GM10266 (cell line): ENCODE measurements around the gene ERGIC1.

ENCODE experiments used
- DNase-seq: peaks from one replicate; pipeline ENCODE4 v3.0.0; 2012; ENCODE audit errors: extremely low spot score
- TF ChIP-seq, protein P1 (sequence below): IDR thresholded peaks from 2 replicates; pipeline ENCODE4 v1.5.1; 2012; ENCODE audit warnings: mild to moderate bottlenecking, low read depth; ENCODE audit not compliant: control insufficient read depth, insufficient read depth; ENCODE audit errors: missing control alignments

The ERGIC1 gene

DNA sequence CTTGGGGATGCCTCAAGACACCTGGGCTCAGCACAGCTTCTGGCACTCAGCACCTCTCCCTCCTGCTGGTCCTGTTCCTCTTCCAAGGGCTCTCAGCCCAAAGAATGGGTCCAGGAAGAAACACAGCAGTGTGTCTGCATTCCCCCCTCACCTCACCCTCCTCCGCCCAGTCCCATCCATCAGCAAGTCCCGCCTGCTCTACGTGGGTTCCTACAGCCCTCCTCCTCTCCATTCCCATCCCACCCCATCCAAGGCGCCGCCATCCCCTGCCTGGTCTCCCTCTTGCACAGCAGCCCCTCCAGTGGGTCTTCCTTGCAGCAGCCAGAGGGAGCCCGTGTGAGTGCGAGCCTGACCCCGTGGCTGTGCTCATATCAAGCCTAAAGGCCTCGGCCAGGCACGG is 72.8 kb downstream of the ERGIC1 start:
- TF ChIP-seq, protein P1, sequence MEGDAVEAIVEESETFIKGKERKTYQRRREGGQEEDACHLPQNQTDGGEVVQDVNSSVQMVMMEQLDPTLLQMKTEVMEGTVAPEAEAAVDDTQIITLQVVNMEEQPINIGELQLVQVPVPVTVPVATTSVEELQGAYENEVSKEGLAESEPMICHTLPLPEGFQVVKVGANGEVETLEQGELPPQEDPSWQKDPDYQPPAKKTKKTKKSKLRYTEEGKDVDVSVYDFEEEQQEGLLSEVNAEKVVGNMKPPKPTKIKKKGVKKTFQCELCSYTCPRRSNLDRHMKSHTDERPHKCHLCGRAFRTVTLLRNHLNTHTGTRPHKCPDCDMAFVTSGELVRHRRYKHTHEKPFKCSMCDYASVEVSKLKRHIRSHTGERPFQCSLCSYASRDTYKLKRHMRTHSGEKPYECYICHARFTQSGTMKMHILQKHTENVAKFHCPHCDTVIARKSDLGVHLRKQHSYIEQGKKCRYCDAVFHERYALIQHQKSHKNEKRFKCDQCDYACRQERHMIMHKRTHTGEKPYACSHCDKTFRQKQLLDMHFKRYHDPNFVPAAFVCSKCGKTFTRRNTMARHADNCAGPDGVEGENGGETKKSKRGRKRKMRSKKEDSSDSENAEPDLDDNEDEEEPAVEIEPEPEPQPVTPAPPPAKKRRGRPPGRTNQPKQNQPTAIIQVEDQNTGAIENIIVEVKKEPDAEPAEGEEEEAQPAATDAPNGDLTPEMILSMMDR, result no peak
- DNase-seq, result no peak

DNA sequence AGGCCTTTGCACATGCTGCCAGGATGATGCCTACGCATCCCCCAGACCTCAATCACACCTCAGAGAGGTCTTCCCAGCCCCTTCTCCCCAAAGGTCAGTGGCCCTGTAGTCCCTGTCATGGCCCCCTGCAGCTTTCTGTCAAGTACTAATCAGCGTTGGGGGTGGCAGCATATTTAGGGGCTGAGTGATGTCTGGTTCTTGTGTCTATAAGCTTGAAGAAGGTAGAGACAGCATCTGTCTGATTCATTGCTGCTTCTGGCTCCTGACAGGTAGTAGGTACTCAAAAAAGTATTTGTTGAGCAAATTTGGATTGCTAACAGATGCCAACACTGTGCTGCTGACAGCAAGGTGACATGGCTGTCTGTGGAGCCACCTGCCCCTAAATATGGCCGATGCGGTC is 73.6 kb downstream of the ERGIC1 start:
- TF ChIP-seq, protein P1, result no peak

DNA sequence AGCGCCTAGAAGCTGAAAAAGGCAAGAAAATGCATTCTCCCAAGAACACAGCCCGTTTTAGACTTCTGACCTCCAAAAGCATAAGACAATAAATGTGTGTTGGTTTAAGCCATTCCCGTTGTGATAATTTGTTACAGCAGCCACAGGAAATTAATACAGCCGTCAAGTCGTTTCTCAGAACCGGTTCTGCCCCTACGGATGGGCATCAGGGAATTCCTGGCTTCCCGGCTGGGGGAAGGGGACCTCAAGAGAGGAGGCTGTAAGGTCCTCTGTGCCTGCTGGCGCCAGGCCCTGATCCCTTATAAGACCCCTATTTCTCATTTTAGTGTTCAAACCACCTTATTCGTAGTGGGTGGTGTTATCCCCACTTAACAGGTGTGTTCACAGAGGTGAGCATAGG is 74.6 kb downstream of the ERGIC1 start:
- no peak for DNase-seq

More for the DNA sequence above, 73.6 kb downstream of the ERGIC1 start:
- no peak for DNase-seq

DNA sequence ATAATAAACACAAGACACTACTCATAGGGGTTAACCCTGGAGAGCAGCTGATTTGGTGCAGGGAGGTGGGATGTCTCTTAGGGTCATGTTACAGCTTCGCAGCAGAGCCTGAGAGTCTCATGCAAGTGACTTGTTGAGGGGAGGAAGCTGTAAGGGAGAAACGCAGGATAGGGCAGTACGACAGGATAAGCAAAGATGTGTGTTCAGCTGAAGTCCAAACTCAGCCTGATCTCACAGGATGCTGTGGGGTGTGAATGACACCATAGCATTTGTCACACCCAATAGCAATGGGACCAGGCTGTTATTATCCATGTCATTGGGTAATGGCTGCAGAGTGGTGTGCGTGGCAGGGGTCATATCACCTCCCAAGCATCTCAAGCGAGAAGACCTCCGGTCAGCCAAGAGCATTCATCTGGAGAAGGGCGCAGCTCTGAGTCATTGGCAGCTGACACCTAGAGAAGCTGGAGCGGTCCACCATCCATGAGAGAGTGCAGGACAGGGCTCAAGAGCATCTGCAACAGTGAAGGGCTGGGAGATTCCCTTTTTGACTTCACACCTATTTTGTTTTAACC is 76.0 kb downstream of the ERGIC1 start:
- TF ChIP-seq, protein P1, result no peak
- DNase-seq, result no peak

More for the DNA sequence above, 74.6 kb downstream of the ERGIC1 start:
- TF ChIP-seq, protein P1, result no peak

DNA sequence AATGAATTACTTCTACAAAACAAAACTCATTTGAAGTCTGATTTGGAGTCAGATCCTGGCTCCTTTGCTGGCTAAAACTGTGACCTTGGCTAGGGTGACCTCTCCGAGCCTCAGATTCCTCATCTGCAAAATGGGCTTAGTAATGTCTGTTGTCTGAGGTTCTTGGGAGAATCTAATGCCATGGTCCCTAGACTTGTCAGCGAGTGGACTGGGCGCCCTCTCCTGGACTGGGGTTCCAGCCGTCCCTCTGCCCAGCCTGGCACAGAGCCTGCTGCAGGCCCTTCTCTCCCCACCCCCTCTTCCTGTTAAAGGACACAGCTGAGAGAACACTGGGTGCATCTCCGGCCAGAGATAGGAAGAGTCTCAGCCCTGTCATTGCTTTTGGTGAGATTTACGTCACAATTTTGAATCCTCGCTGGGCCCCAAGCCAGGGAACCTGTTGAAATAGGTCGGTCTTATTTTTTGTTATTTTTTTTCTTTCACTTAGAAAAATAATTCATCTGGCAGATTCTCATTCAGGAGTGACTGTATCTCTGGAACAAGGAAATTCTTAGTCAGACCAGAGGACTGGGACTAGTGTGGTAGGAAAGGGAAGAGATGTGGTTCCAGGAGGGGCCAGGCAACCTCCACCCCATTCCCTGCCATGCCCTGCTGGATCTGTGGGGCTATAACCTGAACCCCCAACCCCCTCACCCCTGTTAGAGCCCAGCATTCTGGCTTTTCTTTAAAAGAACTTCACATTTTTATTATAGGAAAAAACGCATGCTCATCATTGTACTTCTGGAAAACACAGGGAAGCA is 77.0 kb downstream of the ERGIC1 start:
- DNase-seq, result peak; percentile 73
- TF ChIP-seq, protein P1, result peak; percentile 58

DNA sequence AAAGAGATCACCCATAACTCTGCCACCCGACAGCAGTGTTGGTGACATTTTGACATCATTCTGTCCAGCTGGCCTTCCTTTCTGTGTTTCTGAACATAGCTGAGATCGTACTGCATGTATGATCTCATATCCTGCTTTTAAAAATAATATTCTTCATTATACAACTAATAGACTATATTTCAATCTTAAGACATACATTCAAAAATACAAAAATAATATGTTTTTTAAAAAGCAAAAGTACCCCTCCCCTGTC is 77.5 kb downstream of the ERGIC1 start:
- no peak for DNase-seq

DNA sequence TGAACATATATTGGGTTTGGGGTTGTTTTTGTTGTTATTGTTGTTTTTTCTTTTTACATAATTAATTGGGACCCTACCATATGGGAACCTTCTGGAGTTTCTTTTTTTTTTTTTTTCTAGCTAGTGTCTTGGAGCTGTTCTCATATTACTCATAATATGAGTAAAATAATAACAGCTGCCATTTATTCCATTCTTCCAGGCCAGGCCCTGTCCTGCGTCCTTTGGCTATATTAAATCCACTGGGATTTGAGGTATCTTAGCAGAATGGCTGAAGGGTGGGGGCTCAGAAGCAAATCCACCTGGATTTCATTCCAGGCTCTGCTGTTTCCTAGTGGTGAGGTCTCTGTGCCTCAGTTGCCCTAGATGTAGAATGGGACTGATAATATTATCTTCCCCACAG is 77.9 kb downstream of the ERGIC1 start:
- DNase-seq, result no peak
- TF ChIP-seq, protein P1, result no peak

More for the DNA sequence above, 77.5 kb downstream of the ERGIC1 start:
- TF ChIP-seq, protein P1, result no peak
